A549 (cell line): ENCODE results near the gene GFM2. TPM values are rescaled to one million over a fixed set of nuclear protein-coding genes. Genes with fewer than 3 reads are reported as not detected.

Source experiments
- ATAC-seq, 2 experiments: fragments of 200-7000 bp in 1 of 2; fragments of >200 bp in 1 of 2; cut with Nextera tagmentation in 1 of 2; cut with Tn5 transposase in 1 of 2; 3 replicates each; pipeline versions ENCODE4 v1.8.0 to v1.9.1; 2018 to 2020; ENCODE audit warnings: mild to moderate bottlenecking in 1 of 2, moderate library complexity in 1 of 2
- CTCF ChIA-PET: fragments of 300-600 bp; sonication (Branson Sonifier 250); formaldehyde crosslinking; extraction: SDS; loops from one replicate; lab custom pipeline; 2021; ENCODE audit warnings: antibody characterized with exemption, inconsistent platforms; lab: Yijun Ruan, JAX
- POLR2A ChIA-PET: fragments of 350-600 bp; formaldehyde crosslinking; extraction: SDS; loops from one replicate; lab custom pipeline; 2021; ENCODE audit warnings: antibody characterized with exemption, inconsistent platforms; lab: Yijun Ruan, JAX
- DNase-seq, 2 experiments: peaks; one replicate each; pipeline versions ENCODE4 v3.0.0 to v3.0.0-alpha.2; 2011 to 2016; ENCODE audit warnings: low read depth in 1 of 2, low spot score in 1 of 2
- FAIRE-seq: peaks from 2 replicates; lab custom pipeline; 2011; peaks lifted over from hg19 to GRCh38; lab: Jason Lieb, UNC
- H3K27ac ChIP-seq, 2 experiments: fragments of >200 bp; sonication (Bioruptor Twin); formaldehyde crosslinking; 3 replicates each; pipeline ENCODE4 v1.5.1; 2016 to 2017
- H3K4me1 ChIP-seq: fragments of >200 bp; sonication (Bioruptor Twin); formaldehyde crosslinking; 3 replicates; pipeline ENCODE4 v1.6.1; 2016
- H3K4me2 ChIP-seq: fragments of >200 bp; sonication (Bioruptor Twin); formaldehyde crosslinking; 3 replicates; pipeline ENCODE4 v1.6.1; 2016
- H3K4me3 ChIP-seq: fragments of >200 bp; sonication (Bioruptor Twin); formaldehyde crosslinking; 3 replicates; pipeline ENCODE4 v1.5.1; 2016
- H3K9me3 ChIP-seq: fragments of >200 bp; sonication (Bioruptor Twin); formaldehyde crosslinking; 3 replicates; pipeline ENCODE4 v1.6.1; 2016
- ATOH8 ChIP-seq: fragments of 250-450 bp; sonication (Bioruptor Pico); IDR thresholded peaks from 2 replicates; pipeline ENCODE4 v1.5.0; 2020; ENCODE audit warnings: low read depth, mild to moderate bottlenecking, moderate library complexity
- BHLHE40 ChIP-seq: IDR thresholded peaks from 2 replicates; pipeline ENCODE4 v1.6.1; 2012; ENCODE audit warnings: low read depth, low read length, inconsistent platforms
- CHD4 ChIP-seq: fragments of 200-600 bp; sonication (generic); IDR thresholded peaks from 2 replicates; pipeline ENCODE4 v1.6.1; 2016; ENCODE audit warnings: antibody characterized with exemption, mild to moderate bottlenecking, borderline replicate concordance
- EP300 ChIP-seq, 2 experiments: fragments of >200 bp; sonication (Bioruptor Twin); formaldehyde crosslinking; IDR thresholded peaks; 2 replicates in 1 of 2; 3 replicates in 1 of 2; pipeline ENCODE4 v1.6.1; 2016 to 2017
- GATA3 ChIP-seq: IDR thresholded peaks from 2 replicates; pipeline ENCODE4 v1.6.1; 2012; ENCODE audit warnings: borderline replicate concordance
- HDAC2 ChIP-seq: fragments of 200-600 bp; sonication (generic); IDR thresholded peaks from 2 replicates; pipeline ENCODE4 v1.6.1; 2016
- JUNB ChIP-seq: fragments of >200 bp; sonication (Bioruptor Twin); formaldehyde crosslinking; IDR thresholded peaks from 2 replicates; pipeline ENCODE4 v1.6.1; 2016
- KDM5A ChIP-seq: fragments of 200-600 bp; sonication (generic); IDR thresholded peaks from 2 replicates; pipeline ENCODE4 v1.6.1; 2016; ENCODE audit warnings: antibody characterized with exemption, mild to moderate bottlenecking
- MAFK ChIP-seq: fragments of 450-650 bp; IDR thresholded peaks from 2 replicates; pipeline ENCODE4 v1.6.1; 2014; ENCODE audit not compliant: partially characterized antibody
- MAX ChIP-seq: IDR thresholded peaks from 2 replicates; pipeline ENCODE4 v1.6.1; 2012
- NFE2L2 ChIP-seq: fragments of 150-350 bp; conservative IDR thresholded peaks from 2 replicates; pipeline ENCODE4 v1.6.1; 2014; ENCODE audit warnings: low read length
- RAD21 ChIP-seq, 2 experiments: fragments of >200 bp in 1 of 2; sonication (Bioruptor Twin) in 1 of 2; formaldehyde crosslinking in 1 of 2; IDR thresholded peaks in 1 of 2; conservative IDR thresholded peaks in 1 of 2; 2 replicates in 1 of 2; 3 replicates in 1 of 2; pipeline ENCODE4 v1.6.1; 2012 to 2018; ENCODE audit warnings: inconsistent platforms in 1 of 2
- REST ChIP-seq: fragments of 200-600 bp; sonication (generic); IDR thresholded peaks from 2 replicates; pipeline ENCODE4 v1.6.1; 2016; ENCODE audit warnings: antibody characterized with exemption, mild to moderate bottlenecking, moderate library complexity
- RFX5 ChIP-seq: fragments of 450-650 bp; IDR thresholded peaks from 2 replicates; pipeline ENCODE4 v1.7.1; 2014; ENCODE audit warnings: antibody characterized with exemption, mild to moderate bottlenecking, moderate library complexity
- SMC3 ChIP-seq: fragments of >200 bp; sonication (Bioruptor Twin); formaldehyde crosslinking; IDR thresholded peaks from 3 replicates; pipeline ENCODE4 v1.6.1; 2018; ENCODE audit warnings: inconsistent platforms
- SREBF2 ChIP-seq: fragments of 450-650 bp; IDR thresholded peaks from 2 replicates; pipeline ENCODE4 v1.6.1; 2014; ENCODE audit warnings: mild to moderate bottlenecking, moderate library complexity
- ZFP36 ChIP-seq: fragments of 450-650 bp; IDR thresholded peaks from 2 replicates; pipeline ENCODE4 v1.6.1; 2014; ENCODE audit warnings: borderline replicate concordance; ENCODE audit not compliant: partially characterized antibody
- WGBS: methylation state at CpG from one replicate; pipeline ENCODE4 v1.1.6; 2017; ENCODE audit errors: missing lambda C conversion rate; 5-methylcytosine and 5-hydroxymethylcytosine counted together
- polyA plus RNA-seq, 4 experiments: library from polyadenylated mRNA; depleted of rRNA in 3 of 4; stranded (reverse); fragments of >200 nt; fragmentation: RNase III in 1 of 4; extraction: RNeasy Plus Mini Kit Qiagen cat#74134 plus additional on column Dnase treatment in 1 of 4; gene quantifications; 2 replicates in 3 of 4; 3 replicates in 1 of 4; pipeline ENCODE4 v1.2.3, GENCODE V29; 2011 to 2017
- TF ChIP-seq, protein P1 (sequence below): fragments of >200 bp; sonication (Bioruptor Twin); formaldehyde crosslinking; IDR thresholded peaks from 3 replicates; pipeline ENCODE4 v1.5.1; 2016
- TF ChIP-seq, protein P2 (sequence below): fragments of >200 bp; sonication (Bioruptor Twin); formaldehyde crosslinking; IDR thresholded peaks from 3 replicates; pipeline ENCODE4 v1.6.1; 2016

Gene GFM2
- polyA plus RNA-seq, 2 of the 4 experiments (the other 2 are of a cell fraction) = 32.2 to 63.1 TPM

GRCh38 chr5:74766418-74766848 is 484 bp downstream of the GFM2 start:
- FAIRE-seq = no peak
- no peaks in the 10 kb centered on the region for H3K9me3 ChIP-seq
- peak overlapping the region; percentile 85 for H3K4me3 ChIP-seq
- ChIA-PET POLR2A (interaction anchor here (0.6 to 0.9 kb wide), 4 partner anchors 19 to 86 kb away, joined by 3 to 5 read pairs (median 4); no protein-coding TSS in a partner anchor), CTCF (interaction anchor here (0.7 to 2.2 kb wide), 16 partner anchors 9 to 1490 kb away, joined by 3 to 9 read pairs (median 4); no protein-coding TSS in a partner anchor)
- peak overlapping the region; percentile 81 for H3K4me2 ChIP-seq
- peak overlapping the region; percentile 85 to 90 for H3K27ac ChIP-seq
- no peak for TF ChIP-seq ZFP36
- TF ChIP-seq MAFK = peak; percentile 65
- TF ChIP-seq HDAC2 = 0 out of 2 replicates have a peak, but pooled peaks have one; percentile 17
- no peak for TF ChIP-seq BHLHE40
- TF ChIP-seq MAX = no peak
- peak; percentile 20 to 35; a peak in 2 of 5 replicates for TF ChIP-seq RAD21 (conservative IDR thresholded peaks at IDR 0.05 in 1 of 2, IDR thresholded peaks at IDR 0.05 in 1 of 2)
- TF ChIP-seq, protein P1, sequence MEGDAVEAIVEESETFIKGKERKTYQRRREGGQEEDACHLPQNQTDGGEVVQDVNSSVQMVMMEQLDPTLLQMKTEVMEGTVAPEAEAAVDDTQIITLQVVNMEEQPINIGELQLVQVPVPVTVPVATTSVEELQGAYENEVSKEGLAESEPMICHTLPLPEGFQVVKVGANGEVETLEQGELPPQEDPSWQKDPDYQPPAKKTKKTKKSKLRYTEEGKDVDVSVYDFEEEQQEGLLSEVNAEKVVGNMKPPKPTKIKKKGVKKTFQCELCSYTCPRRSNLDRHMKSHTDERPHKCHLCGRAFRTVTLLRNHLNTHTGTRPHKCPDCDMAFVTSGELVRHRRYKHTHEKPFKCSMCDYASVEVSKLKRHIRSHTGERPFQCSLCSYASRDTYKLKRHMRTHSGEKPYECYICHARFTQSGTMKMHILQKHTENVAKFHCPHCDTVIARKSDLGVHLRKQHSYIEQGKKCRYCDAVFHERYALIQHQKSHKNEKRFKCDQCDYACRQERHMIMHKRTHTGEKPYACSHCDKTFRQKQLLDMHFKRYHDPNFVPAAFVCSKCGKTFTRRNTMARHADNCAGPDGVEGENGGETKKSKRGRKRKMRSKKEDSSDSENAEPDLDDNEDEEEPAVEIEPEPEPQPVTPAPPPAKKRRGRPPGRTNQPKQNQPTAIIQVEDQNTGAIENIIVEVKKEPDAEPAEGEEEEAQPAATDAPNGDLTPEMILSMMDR = peak; percentile 53
- TF ChIP-seq, protein P2, sequence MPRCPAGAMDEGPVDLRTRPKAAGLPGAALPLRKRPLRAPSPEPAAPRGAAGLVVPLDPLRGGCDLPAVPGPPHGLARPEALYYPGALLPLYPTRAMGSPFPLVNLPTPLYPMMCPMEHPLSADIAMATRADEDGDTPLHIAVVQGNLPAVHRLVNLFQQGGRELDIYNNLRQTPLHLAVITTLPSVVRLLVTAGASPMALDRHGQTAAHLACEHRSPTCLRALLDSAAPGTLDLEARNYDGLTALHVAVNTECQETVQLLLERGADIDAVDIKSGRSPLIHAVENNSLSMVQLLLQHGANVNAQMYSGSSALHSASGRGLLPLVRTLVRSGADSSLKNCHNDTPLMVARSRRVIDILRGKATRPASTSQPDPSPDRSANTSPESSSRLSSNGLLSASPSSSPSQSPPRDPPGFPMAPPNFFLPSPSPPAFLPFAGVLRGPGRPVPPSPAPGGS = no peak
- TF ChIP-seq ATOH8 (CRISPR knock-in tag) = no peak
- TF ChIP-seq SMC3 = peak; percentile 40; the same call in 1 of the 3 replicates
- TF ChIP-seq, all 56 proteins: peak for 5
- DNase-seq (peak; percentile 62 to 66), ATAC-seq (peak; percentile 72 to 75)
- whole genome bisulfite sequencing = 2% methylated on average over 10 of the region's 10 CpGs
- H3K4me1 ChIP-seq = peaks cover 50% of the 10 kb centered on the region

DNA sequence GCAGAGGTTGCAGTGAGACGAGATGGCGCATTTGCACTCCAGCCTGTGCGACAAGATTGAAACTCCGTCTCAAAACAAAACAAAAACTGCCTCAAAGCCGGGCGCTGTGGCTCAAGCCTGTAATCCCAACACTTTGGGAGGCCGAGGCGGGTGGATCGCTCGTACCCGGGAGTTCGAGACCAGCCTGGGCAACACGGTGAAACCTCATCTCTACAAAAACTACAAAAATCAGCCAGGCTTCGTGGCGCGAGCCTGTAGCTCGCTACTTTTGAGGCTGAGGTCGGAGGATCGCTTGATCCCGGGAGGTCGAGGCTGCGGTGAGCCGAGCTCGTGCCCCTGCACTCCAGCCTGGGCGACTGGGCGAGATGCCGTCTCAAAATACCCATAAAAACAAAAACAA is 988 bp downstream of the GFM2 start:
- Histone ChIP-seq H3K9me3 (no peaks in the 10 kb centered on the region), H3K4me3 (peak overlapping the region; percentile 85), H3K27ac (peak overlapping the region; percentile 85 to 90; a peak in 5 of 6 replicates), H3K4me2 (peak overlapping the region; percentile 81), H3K4me1 (peaks cover 55% of the 10 kb centered on the region)
- POLR2A ChIA-PET = no interaction called here
- DNase-seq (no peak), FAIRE-seq (no peak), ATAC-seq (no peak)
- 33% methylated on average over 27 of the region's 27 CpGs for WGBS
- TF ChIP-seq CHD4 = no peak
- TF ChIP-seq ATOH8 (CRISPR knock-in tag) = no peak
- no peak for TF ChIP-seq RFX5
- no peak for TF ChIP-seq REST
- TF ChIP-seq, protein P2 = no peak
- TF ChIP-seq KDM5A = no peak
- TF ChIP-seq SREBF2 = no peak
- no peak for TF ChIP-seq JUNB
- no peak for TF ChIP-seq HDAC2
- no peak for TF ChIP-seq GATA3
- no peak for TF ChIP-seq RAD21 (conservative IDR thresholded peaks at IDR 0.05 in 1 of 2, IDR thresholded peaks at IDR 0.05 in 1 of 2)
- TF ChIP-seq NFE2L2 = no peak
- no peak for TF ChIP-seq EP300 (IDR thresholded peaks at IDR 0.05)
- CTCF ChIA-PET = interaction anchor here (0.7 to 2.2 kb wide), 12 partner anchors 10 to 159 kb away, joined by 3 to 9 read pairs (median 4); no protein-coding TSS in a partner anchor
